AG04449 (cell line): ENCODE data around the gene DDTL.
"Not testable (repeated sequence)": the region's sequence is repeated elsewhere in the genome, so short reads cannot be mapped to it uniquely, and the experiment has no call there.

Experiments
- CTCF ChIA-PET: fragments of 350-600 bp; formaldehyde crosslinking; extraction: SDS; loops from one replicate; lab custom pipeline; 2021; ENCODE audit warnings: antibody characterized with exemption; lab: Yijun Ruan, JAX
- POLR2A ChIA-PET: fragments of 400-600, 350-600 bp; formaldehyde crosslinking; extraction: SDS; loops from one replicate; lab custom pipeline; 2020; ENCODE audit warnings: antibody characterized with exemption, inconsistent platforms; lab: Yijun Ruan, JAX
- DNase-seq: peaks from one replicate; pipeline ENCODE4 v3.0.0-alpha.2; 2010; ENCODE audit warnings: low read depth, low spot score
- H3K4me3 ChIP-seq: 2 replicates; pipeline ENCODE4 v1.5.1; 2011; ENCODE audit warnings: low read depth, mild to moderate bottlenecking, control low read depth, low read length
- TF ChIP-seq, protein P1 (sequence below): IDR thresholded peaks from one replicate; pipeline ENCODE4 v1.5.1; 2011; ENCODE audit warnings: mild to moderate bottlenecking, moderate library complexity, low read length, control low read depth, inconsistent platforms; ENCODE audit not compliant: insufficient read depth; ENCODE audit errors: missing control alignments

DDTL gene

DNA sequence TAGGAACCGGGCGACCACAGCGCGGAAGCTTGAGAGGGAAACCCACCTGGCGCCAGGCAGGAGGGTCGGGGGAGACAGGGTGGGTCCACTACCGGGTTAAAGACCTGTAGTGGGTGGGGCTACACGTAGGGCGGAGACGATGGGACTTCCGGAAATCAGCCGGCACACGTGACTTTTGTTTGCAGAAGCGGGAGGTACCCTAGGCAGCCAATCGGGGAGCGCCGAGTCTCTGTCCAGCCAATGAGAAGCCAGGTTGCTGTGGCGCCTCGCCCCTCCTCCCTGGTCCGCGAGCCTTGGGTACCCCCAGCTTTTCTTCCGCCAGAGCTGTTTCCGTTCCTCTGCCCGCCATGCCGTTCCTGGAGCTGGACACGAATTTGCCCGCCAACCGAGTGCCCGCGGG is at the start of gene DDTL:
TSS of gene DDTL (plus strand) at position 321 of the 400 bp plus-strand sequence. CDS start at position 348, 27 bp downstream.
- POLR2A ChIA-PET, H3K4me3 ChIP-seq, CTCF ChIA-PET, DNase-seq: not testable (repeated sequence)

DNA sequence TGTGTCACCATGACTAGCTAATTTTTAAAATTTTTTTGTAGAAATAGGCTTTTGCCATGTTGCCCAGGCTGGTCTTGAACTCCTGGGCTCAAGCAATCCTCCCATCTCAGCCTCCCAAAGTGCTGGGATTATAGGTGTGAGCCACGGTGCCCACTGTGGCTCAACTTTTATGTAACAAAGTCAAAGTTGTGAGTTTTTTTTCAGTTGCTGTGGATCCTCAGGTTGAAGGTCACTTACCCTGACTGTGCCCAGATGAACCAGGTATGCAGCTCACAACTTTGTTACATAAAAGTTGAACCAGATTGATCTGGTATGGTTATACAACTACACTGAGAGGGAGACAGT is 46.4 kb upstream of the DDTL start:
- DNase-seq, POLR2A ChIA-PET, H3K4me3 ChIP-seq: not testable (repeated sequence)
- CTCF ChIA-PET: interaction anchor here (1.3 to 1.6 kb wide), 3 partner anchors 9 to 28 kb away, joined by 3 to 8 read pairs (median 6); partner anchors contain the start of gene MIF

DNA sequence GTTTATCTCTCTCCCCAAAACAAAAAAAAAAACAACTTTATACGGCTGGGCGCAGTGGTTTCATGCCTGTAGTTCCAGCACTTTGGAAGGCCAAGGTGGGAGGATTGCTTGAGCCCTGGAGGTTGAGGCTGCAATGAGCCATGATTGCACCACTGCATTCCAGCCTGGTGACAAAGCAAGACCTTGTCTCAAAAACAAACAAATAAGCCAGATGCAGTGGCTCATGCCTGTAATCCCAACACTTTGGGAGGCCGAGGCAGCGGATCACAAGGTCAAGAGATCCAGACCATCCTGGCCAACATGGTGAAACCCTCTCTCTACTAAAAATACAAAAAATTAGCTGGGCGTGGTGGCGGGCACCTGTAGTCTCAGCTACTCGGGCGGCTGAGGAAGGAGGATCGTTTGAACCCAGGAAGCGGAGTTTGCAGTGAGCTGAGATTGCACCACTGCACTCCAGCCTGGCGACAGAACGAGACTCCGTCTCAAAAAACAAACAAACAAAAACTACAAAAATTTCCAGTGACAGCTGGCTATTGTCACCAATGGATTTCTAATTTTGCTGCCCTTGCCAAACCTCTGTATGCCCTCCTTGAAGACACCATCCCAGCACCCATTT is 45.0 kb upstream of the DDTL start:
- DNase-seq, POLR2A ChIA-PET, H3K4me3 ChIP-seq: not testable (repeated sequence)
- CTCF ChIA-PET: interaction anchor here (1.0 kb wide), 1 partner anchor 8 kb away, joined by 4 read pairs; no protein-coding TSS in a partner anchor

DNA sequence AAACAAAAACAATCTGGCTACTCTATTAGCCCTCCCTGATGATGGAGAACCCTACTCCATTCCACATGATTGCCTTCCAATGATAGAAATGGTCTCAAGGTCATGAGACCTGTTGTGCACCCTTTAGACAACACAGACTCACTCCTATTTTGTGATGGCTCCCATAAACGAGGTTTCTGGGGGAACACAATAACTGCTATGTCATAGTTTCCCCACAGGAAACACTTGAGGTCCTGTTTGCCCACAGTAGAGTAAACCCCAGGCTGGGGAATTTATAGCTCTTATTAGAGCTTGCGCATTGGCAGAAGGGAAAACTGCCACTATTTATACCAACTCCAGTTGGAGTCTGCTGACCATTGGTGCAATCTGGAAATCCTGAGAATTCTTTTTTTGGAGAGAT is 43.8 kb upstream of the DDTL start:
- TF ChIP-seq, protein P1, sequence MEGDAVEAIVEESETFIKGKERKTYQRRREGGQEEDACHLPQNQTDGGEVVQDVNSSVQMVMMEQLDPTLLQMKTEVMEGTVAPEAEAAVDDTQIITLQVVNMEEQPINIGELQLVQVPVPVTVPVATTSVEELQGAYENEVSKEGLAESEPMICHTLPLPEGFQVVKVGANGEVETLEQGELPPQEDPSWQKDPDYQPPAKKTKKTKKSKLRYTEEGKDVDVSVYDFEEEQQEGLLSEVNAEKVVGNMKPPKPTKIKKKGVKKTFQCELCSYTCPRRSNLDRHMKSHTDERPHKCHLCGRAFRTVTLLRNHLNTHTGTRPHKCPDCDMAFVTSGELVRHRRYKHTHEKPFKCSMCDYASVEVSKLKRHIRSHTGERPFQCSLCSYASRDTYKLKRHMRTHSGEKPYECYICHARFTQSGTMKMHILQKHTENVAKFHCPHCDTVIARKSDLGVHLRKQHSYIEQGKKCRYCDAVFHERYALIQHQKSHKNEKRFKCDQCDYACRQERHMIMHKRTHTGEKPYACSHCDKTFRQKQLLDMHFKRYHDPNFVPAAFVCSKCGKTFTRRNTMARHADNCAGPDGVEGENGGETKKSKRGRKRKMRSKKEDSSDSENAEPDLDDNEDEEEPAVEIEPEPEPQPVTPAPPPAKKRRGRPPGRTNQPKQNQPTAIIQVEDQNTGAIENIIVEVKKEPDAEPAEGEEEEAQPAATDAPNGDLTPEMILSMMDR: no peak
- no peak for DNase-seq
- ChIA-PET CTCF (no interaction called here), POLR2A (no interaction called here)
- no peak overlapping the region for H3K4me3 ChIP-seq

DNA sequence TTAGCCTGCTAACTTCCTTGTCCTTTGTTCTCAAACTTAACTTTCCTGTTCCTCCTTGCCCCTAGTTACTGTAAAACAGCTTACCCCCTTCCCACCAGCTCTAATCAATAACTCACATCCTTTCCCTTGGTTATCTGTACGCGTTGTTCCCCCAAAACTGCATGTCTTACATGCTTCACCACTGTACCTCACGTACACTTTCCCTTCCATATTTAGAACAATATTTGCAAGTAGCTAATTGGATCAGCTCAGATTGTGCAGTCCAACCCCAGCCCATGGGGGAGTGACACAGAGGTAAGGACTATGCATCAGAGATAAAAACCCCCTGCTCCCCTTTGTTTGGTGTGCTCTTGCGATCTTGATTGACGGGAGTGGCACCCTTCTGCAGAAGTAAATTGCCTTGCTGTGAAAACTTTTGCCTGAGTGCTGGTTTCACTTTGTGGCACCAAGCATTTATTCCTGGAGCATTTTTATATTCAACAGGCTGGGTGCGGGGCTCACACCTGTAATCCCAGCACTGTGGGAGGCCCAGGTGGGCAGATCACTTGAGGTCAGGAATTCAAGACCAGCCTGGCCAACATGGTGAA is 41.6 kb upstream of the DDTL start:
- POLR2A ChIA-PET: no interaction called here
- TF ChIP-seq, protein P1: no peak
- no peak for DNase-seq
- H3K4me3 ChIP-seq: no peak overlapping the region
- CTCF ChIA-PET: no interaction called here

DNA sequence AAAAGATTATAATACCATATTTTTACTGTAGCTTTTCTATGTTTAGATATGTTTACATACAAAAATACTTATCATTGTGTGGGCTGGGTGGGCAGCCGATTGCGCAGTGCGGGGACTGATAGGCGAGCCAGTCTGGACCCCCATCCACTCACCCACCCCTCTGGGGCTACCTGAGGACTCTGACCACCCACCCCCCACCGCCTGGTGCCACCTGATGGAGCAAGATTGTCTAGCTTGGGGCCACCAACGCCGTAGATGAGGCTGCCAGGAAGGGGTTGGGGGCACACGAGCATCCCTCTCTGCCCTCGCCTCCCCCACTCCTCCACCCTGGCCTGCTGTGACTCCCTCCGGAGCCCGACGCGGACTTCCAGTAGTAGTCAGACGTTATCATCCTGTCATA is 40.1 kb upstream of the DDTL start:
- no peak for DNase-seq
- TF ChIP-seq, protein P1: no peak
- ChIA-PET POLR2A (no interaction called here), CTCF (no interaction called here)
- no peak overlapping the region for H3K4me3 ChIP-seq

DNA sequence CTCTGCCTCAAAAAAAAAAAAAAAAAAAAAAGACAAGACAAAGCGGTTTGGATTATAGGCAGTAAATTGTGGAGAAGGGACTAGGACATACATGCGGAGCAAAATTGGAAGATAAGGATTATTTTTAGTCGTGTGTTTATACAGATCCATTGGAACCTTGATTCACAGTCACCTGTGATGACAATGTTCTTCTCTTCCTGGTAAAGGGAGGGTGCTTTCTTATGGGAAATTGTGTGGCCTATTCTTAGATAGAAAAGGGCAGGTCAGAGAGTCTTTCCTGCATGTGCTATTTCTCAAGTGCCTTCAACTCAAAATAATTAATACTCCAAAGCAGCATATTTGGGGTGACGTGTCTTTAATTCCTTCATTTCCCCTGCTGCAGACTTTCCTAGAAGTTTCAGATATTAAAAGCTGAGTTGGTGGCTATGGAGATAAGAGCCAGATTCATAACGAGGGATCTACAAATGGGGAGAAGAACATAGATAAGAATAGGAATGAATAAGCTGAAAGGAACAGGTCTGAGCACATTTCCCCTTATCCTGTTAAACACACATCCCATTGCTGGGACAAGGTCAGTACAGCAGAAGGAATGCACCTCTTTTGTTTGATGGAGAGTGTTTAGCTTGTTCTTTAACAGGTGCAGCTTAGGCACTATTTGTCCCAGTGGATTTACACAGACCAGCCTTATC is 28.2 kb upstream of the DDTL start:
- no peak overlapping the region for H3K4me3 ChIP-seq
- ChIA-PET POLR2A (no interaction called here), CTCF (interaction anchor here (1.1 to 1.3 kb wide), 2 partner anchors 8 to 19 kb away, joined by 3 to 6 read pairs; no protein-coding TSS in a partner anchor)
- TF ChIP-seq, protein P1: no peak
- no peak for DNase-seq
